GM13977 (cell line): Measurements from ENCODE around the gene CDCA8.

Experiments used
- DNase-seq: peaks from one replicate; pipeline ENCODE4 v3.0.0; 2012; ENCODE audit warnings: low spot score
- CTCF ChIP-seq: IDR thresholded peaks from 2 replicates; pipeline ENCODE4 v1.5.1; 2012; ENCODE audit warnings: mild to moderate bottlenecking, control low read depth; ENCODE audit not compliant: insufficient read depth; ENCODE audit errors: extremely low read depth, missing control alignments
- in situ Hi-C: fragments of 300-500 bp; cut with MboI; formaldehyde crosslinking; loops from one replicate; pipeline ENCODE4 v1.12.0; 2022; ENCODE audit warnings: low sequenced_read_pairs, low pct_unique_long_range_greater_than_20kb, mixed read lengths, inconsistent platforms; ENCODE audit not compliant: unreplicated experiment

The CDCA8 gene

GRCh38 chr1:37653906-37654305, 38.4 kb upstream of the CDCA8 start:
- in situ Hi-C loops = no loop called here
- no peak for DNase-seq
- TF ChIP-seq CTCF = no peak

GRCh38 chr1:37655274-37655673, 37.0 kb upstream of the CDCA8 start:
- DNase-seq = no peak
- no peak for TF ChIP-seq CTCF
- in situ Hi-C loops = no loop called here

- no peak for DNase-seq
- in situ Hi-C loops = no loop called here
- TF ChIP-seq CTCF = no peak
Observed at GRCh38 chr1:37656026-37656425, 36.3 kb upstream of the CDCA8 start.

- TF ChIP-seq CTCF = no peak
- DNase-seq = no peak
- in situ Hi-C loops = no loop called here
Observed at GRCh38 chr1:37656881-37657280, 35.4 kb upstream of the CDCA8 start.

GRCh38 chr1:37657620-37658412, 34.5 kb upstream of the CDCA8 start:
- in situ Hi-C loops = no loop called here
- TF ChIP-seq CTCF = no peak
- no peak for DNase-seq

GRCh38 chr1:37658486-37658885, 33.8 kb upstream of the CDCA8 start:
- TF ChIP-seq CTCF = no peak
- in situ Hi-C loops = no loop called here

More at GRCh38 chr1:37658486-37658885, 33.8 kb upstream of the CDCA8 start:
- no peak for DNase-seq
